GM23248 (cell line): ENCODE results near the gene RIBC2. TPM values are rescaled to one million over a fixed set of nuclear protein-coding genes. Genes with fewer than 3 reads are reported as not detected.
"Not testable (repeated sequence)": the region's sequence is repeated elsewhere in the genome, so short reads cannot be mapped to it uniquely, and the experiment has no call there.

ENCODE experiments used
- DNase-seq: peaks from one replicate; pipeline ENCODE4 v3.0.0-alpha.2; 2015
- H2AFZ ChIP-seq: fragments of 200-600 bp; sonication (generic); 2 replicates; pipeline ENCODE4 v1.6.1; 2016; ENCODE audit warnings: antibody characterized with exemption
- H3F3A ChIP-seq: fragments of 200-600 bp; sonication (generic); 2 replicates; pipeline ENCODE4 v1.6.1; 2016; ENCODE audit warnings: mild to moderate bottlenecking, antibody characterized with exemption, mixed run types; ENCODE audit not compliant: insufficient read depth
- H3K27ac ChIP-seq: fragments of 200-600 bp; sonication (generic); 2 replicates; pipeline ENCODE4 v1.5.1; 2016; ENCODE audit warnings: mild to moderate bottlenecking
- H3K27me3 ChIP-seq: fragments of 200-600 bp; sonication (generic); replicated peaks from 2 replicates; pipeline ENCODE4 v1.6.1; 2016; ENCODE audit warnings: mild to moderate bottlenecking; ENCODE audit not compliant: insufficient read depth
- H3K36me3 ChIP-seq: fragments of 200-600 bp; sonication (generic); 2 replicates; pipeline ENCODE4 v1.6.1; 2016; ENCODE audit warnings: low read depth, mild to moderate bottlenecking
- H3K4me1 ChIP-seq: fragments of 200-600 bp; sonication (generic); 2 replicates; pipeline ENCODE4 v1.6.1; 2016; ENCODE audit warnings: mild to moderate bottlenecking; ENCODE audit not compliant: insufficient read depth
- H3K4me2 ChIP-seq: fragments of 200-600 bp; sonication (generic); one replicate; pipeline ENCODE4 v1.6.1; 2016; ENCODE audit warnings: mild to moderate bottlenecking; ENCODE audit not compliant: unreplicated experiment
- H3K4me3 ChIP-seq: fragments of 200-600 bp; sonication (generic); 2 replicates; pipeline ENCODE4 v1.5.1; 2016; ENCODE audit warnings: mild to moderate bottlenecking
- H3K79me2 ChIP-seq: fragments of 200-600 bp; sonication (generic); 2 replicates; pipeline ENCODE4 v1.6.1; 2016; ENCODE audit warnings: mild to moderate bottlenecking; ENCODE audit not compliant: insufficient read depth
- H3K9ac ChIP-seq: fragments of 200-600 bp; sonication (generic); 2 replicates; pipeline ENCODE4 v1.6.1; 2016; ENCODE audit warnings: mild to moderate bottlenecking
- H3K9me2 ChIP-seq: fragments of 200-600 bp; sonication (generic); 2 replicates; pipeline ENCODE4 v1.6.1; 2016; ENCODE audit warnings: mixed run types, mild to moderate bottlenecking, moderate library complexity; ENCODE audit not compliant: insufficient read depth
- H3K9me3 ChIP-seq: fragments of 200-600 bp; sonication (generic); one replicate; pipeline ENCODE4 v1.6.1; 2017; ENCODE audit warnings: low read depth
- H4K20me1 ChIP-seq: fragments of 200-600 bp; sonication (generic); 2 replicates; pipeline ENCODE4 v1.6.0; 2016; ENCODE audit not compliant: insufficient read depth
- EZH2 ChIP-seq: fragments of 200-600 bp; sonication (generic); IDR thresholded peaks from 2 replicates; pipeline ENCODE4 v1.6.1; 2018; ENCODE audit warnings: antibody characterized with exemption, mild to moderate bottlenecking; ENCODE audit not compliant: insufficient read depth, poor library complexity, severe bottlenecking
- EZH2phosphoT487 ChIP-seq: fragments of 200-600 bp; sonication (generic); IDR thresholded peaks from 2 replicates; pipeline ENCODE4 v1.6.1; 2018; ENCODE audit warnings: antibody characterized with exemption, moderate library complexity, mild to moderate bottlenecking, low read depth; ENCODE audit not compliant: insufficient read depth
- WGBS, 2 experiments: methylation state at CpG; one replicate each; pipeline ENCODE4 v1.1.6; 2015 to 2017; ENCODE audit warnings: low lambda C conversion rate in 2 of 2, low coverage in 1 of 2; ENCODE audit errors: missing lambda C conversion rate in 2 of 2; 5-methylcytosine and 5-hydroxymethylcytosine counted together
- in situ Hi-C: fragments of 300-500 bp; cut with MboI; formaldehyde crosslinking; loops from 2 replicates; pipeline ENCODE4 v1.15.0; 2020
- polyA plus RNA-seq: library from polyadenylated mRNA; unstranded; fragments of >200 nt; fragmentation: Nextera tagmentation; extraction: Ambion mirVana; gene quantifications from 2 replicates; pipeline ENCODE4 v1.2.1, GENCODE V29; 2016
- total RNA-seq: library from RNA; depleted of rRNA; stranded (reverse); fragments of >200 nt; shearing (Covaris generic); gene quantifications from 2 replicates; pipeline ENCODE4 v1.2.3, GENCODE V29; 2014; rRNA removed

The RIBC2 gene
- total RNA-seq = 0.25 and 0.32 TPM in 2 replicates
- polyA plus RNA-seq = 1.3 and 1.9 TPM in 2 replicates

- WGBS, 2 experiments = 4 to 6% methylated on average over 58 to 68 of the region's 68 CpGs
- Histone ChIP-seq H4K20me1 (no peaks in the 10 kb centered on the region), H2AFZ (peak within 1 kb of the TSS; percentile 94), H3F3A (no peaks in the 10 kb centered on the region), H3K9me2 (no peaks in the 10 kb centered on the region), H3K9ac (peak within 1 kb of the TSS; percentile 88), H3K27ac (peak within 1 kb of the TSS; percentile 61), H3K79me2 (no peaks in the 10 kb centered on the region), H3K4me3 (peak within 1 kb of the TSS; percentile 78), H3K4me1 (no peaks in the 10 kb centered on the region), H3K4me2 (peak within 1 kb of the TSS; percentile 82), H3K27me3 (no peaks in the 10 kb centered on the region), H3K9me3 (no peaks in the 10 kb centered on the region), H3K36me3 (no peaks in the 10 kb centered on the region)
- no peak for TF ChIP-seq EZH2phosphoT487
- TF ChIP-seq EZH2 = no peak
- DNase-seq = peak; percentile 96
- in situ Hi-C loops = no loop called here
Observed at GRCh38 chr22:45413368-45414211, at the start of gene RIBC2, which contains the start of gene SMC1B. TSS of gene RIBC2 (plus strand) at chr22:45413693. CDS start at chr22:45413887, 194 bp downstream. TSS of gene SMC1B (minus strand) at chr22:45413599. CDS start at chr22:45413567, 32 bp downstream.

GRCh38 chr22:45366713-45367112 lies 46.8 kb upstream of the RIBC2 start:
- in situ Hi-C loops = no loop called here
- H3K4me3 ChIP-seq = no peak overlapping the region
- H3K27me3 ChIP-seq = 0 out of 2 replicates have a peak, but pooled peaks cover 3% of the 10 kb centered on the region
- H3K27ac ChIP-seq = no peak overlapping the region
- H3K4me1 ChIP-seq = no peaks in the 10 kb centered on the region
- H2AFZ ChIP-seq = no peak overlapping the region
- WGBS, 2 experiments = 67% methylated on average over 3 of the region's 3 CpGs
- H4K20me1 ChIP-seq = no peaks in the 10 kb centered on the region
- no peaks in the 10 kb centered on the region for H3K79me2 ChIP-seq
- no peak for TF ChIP-seq EZH2
- no peak for TF ChIP-seq EZH2phosphoT487
- no peaks in the 10 kb centered on the region for H3K36me3 ChIP-seq
- no peaks in the 10 kb centered on the region for H3F3A ChIP-seq
- no peaks in the 10 kb centered on the region for H3K9me3 ChIP-seq
- no peak for DNase-seq
- H3K4me2 ChIP-seq = no peak overlapping the region
- H3K9ac ChIP-seq = no peak overlapping the region
- H3K9me2 ChIP-seq = no peaks in the 10 kb centered on the region

GRCh38 chr22:45373592-45373991 lies 39.9 kb upstream of the RIBC2 start:
- H3K27ac ChIP-seq, H3K4me3 ChIP-seq, DNase-seq, H3K79me2 ChIP-seq, in situ Hi-C loops, H3K27me3 ChIP-seq, H3K9me2 ChIP-seq, H3K36me3 ChIP-seq, H3K4me1 ChIP-seq, H2AFZ ChIP-seq, H3K4me2 ChIP-seq, H3K9ac ChIP-seq, H3F3A ChIP-seq, H4K20me1 ChIP-seq, H3K9me3 ChIP-seq: not testable (repeated sequence)
- WGBS, 2 experiments = 53 to 61% methylated on average over 3 of the region's 3 CpGs

GRCh38 chr22:45376009-45376408 lies 37.5 kb upstream of the RIBC2 start:
- in situ Hi-C loops = no loop called here
- 84 to 89% methylated on average over 3 of the region's 3 CpGs for WGBS, 2 experiments
- no peaks in the 10 kb centered on the region for H3K4me1 ChIP-seq

More at GRCh38 chr22:45376009-45376408, 37.5 kb upstream of the RIBC2 start:
- Histone ChIP-seq H3K79me2 (no peaks in the 10 kb centered on the region), H3K4me2 (no peak overlapping the region), H3K27me3 (no peaks in the 10 kb centered on the region), H2AFZ (no peak overlapping the region), H3K4me3 (no peak overlapping the region), H3K36me3 (no peaks in the 10 kb centered on the region), H3F3A (no peaks in the 10 kb centered on the region), H3K9me3 (no peaks in the 10 kb centered on the region), H4K20me1 (no peaks in the 10 kb centered on the region), H3K9me2 (no peaks in the 10 kb centered on the region), H3K9ac (no peak overlapping the region), H3K27ac (no peak overlapping the region)
- DNase-seq = no peak
- TF ChIP-seq EZH2phosphoT487 (no peak), EZH2 (no peak)
